HS-5 (cell line): ENCODE data around the gene CREG2.
A peak's percentile ranks its signal among the peaks of the same experiment; 100 is the strongest.
"Not testable (repeated sequence)": the region's sequence is repeated elsewhere in the genome, so short reads cannot be mapped to it uniquely, and the experiment has no call there.

Experiments used
- DNase-seq: peaks from one replicate; pipeline ENCODE4 v3.0.0-alpha.2; 2012; ENCODE audit warnings: low read depth

CREG2 gene

DNA sequence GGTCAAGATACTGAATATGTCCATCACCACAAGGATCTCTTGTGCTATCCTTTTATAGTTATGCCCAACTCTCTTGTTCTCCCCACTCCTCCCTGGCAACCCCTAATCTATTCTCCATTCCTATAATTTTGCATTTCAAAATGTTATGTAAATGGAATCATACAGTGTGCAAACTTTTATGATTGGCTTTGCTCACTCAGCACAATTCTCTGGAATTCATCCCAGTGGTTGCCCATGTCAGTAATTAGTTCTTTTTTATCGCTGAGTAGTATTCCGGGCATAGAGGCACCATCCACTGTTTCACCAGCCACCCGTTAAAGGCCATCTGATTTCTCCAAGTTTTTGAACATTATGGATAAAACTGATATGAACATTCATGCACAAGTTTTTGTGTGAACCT is 40.4 kb downstream of the CREG2 start:
- DNase-seq = no peak

DNA sequence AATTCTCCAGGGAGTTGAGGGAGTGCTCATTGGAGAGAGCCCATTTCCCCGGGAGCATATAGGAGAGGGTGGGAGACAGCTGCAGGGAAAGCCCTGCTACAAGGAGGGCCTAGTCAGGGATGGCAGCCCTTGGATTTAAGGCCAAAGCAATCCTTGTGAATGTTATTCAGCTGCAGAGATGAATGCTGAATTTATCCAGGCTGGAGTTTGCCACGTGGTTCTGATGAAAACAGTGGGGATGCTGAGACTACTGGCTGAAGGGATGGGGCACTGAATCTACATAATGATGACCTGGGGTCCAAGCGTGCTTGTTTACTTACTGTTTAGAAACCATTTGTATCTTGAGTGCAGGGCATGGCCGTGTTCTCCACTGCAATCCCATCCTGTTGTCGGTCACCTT is 43.2 kb downstream of the CREG2 start:
- no peak for DNase-seq

DNA sequence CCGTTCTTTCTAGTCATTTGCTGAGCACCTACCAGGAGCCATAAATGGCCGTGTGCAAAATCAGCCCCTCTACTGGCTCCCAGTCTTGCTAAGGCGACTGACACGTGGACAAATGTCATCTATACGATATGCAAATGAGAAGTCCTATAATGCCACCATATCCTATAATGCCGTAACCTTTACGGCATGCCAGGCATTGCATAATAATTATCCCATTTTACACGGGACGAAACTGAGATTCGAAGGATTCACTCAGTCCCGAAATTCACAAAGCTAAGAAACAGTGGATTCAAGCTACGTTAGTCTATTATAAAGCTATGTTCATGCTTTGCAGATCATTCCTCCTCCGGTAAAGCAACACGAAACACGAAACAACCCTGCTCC is 44.7 kb downstream of the CREG2 start:
- DNase-seq = no peak

DNA sequence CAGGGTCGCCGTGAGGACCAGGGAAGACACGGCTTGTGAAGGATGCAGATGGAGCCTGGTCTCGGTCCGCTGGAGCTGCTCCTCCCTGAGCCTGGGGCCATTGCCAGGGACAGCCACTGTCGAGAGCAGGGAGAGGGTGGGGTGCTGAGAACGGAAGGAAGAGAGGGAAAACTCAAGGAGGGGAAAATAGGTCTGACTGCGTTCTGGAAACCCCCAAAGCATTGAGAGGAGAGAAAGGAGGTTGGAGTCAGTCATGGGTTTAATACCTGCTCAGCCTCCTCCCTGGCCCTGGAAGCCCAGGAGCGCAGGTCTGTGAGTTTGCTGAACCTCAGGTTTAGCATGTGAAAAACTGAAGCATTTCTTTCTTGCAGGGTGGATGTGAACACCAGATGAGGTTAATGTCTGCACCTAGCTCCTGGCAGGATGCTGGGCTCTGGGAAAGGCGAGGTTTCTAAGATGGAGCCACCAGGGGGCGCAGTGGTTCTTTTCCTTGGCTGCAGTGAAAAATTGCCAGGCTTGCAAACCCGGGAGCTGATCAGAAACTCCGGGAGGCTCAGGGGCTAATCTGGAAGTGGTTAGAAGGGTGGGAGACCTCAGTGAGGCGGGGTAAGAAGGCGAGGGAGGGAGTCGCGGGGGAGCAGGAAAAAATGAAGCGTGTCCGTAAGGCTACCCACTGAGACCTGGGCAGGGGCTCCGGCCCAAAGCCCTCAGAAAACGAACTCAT is 45.2 kb downstream of the CREG2 start:
- no peak for DNase-seq

DNA sequence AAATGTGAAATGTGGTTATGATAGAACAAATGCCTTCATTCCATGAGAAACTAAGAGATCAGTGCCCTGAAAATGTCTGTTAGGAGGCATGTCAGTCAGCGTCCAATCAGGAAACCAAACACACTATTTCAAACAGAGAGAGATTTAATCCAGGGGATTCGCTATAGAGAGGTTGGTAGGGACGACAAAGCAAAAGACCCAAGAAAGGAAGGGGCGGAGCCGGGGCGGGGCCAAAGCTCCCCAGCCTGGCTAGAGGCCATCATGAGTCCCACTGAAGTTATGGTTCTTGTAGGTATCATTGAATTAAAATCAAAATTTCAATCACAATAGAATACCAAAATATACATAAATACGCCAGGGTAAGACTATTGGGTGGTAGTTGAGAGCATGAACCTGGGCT is 45.9 kb downstream of the CREG2 start:
- no peak for DNase-seq

GRCh38 chr2:101340141-101340551 is 47.2 kb downstream of the CREG2 start:
- DNase-seq = no peak

- DNase-seq = no peak
Observed at GRCh38 chr2:101339266-101339880, 47.9 kb downstream of the CREG2 start.

DNA sequence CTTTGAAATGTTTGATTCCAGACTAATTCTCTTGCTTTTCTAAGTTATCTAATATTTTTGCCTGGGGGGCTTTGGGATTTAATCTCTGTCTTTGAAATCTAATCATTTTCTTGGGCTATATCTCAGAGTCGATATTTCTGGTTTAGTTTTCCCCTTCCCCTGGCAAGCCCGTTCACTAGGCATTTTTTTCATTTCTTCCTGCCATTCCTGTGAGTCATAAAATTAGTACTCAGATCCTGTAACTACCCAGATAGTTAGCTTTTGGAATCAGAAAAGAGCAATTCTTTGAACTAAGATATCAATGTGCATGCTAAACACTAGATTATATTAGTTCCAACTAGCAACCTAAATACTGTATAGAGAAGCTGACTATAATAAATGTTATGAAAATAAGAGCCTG is 49.4 kb downstream of the CREG2 start:
- no peak for DNase-seq

DNA sequence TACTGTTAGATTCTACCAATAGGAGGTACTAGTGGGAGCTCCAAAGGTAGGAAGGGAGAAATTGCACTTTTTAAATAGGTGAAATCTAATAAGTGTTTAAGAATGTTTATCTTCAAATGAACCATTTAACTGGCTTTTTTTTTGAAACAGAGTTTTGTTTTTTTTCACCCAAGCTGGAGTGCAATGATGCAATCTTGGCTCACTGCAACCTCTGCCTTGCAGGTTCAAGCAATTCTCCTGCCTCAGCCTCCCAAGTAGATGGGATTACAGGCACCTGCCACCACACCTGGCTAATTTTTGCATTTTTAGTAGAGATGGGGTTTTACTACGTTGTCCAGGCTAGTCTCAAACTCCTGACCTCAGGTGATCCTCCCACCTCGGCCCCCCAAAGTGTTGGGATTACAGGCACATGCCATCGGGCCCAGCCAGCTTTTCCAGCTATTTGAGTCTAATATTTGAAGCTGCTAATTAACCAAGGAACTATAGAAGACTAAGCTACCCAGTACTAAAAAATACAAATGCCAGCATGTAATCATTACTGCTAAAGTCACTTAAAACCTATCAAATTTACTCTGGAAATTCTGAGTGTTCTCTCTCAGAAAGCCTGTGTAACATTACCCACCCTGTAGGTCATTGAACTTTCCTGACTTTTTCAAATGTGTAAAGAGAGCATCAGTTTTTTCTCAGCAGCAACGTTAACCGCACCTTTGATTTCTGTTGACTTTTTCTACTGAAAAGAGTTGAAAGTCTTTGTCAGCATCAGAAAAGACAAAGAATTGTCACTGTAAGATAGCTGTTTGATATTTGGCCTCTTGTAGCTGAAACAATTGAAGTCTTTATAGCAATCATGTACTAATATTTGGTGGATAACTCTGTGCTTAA is 54.2 kb downstream of the CREG2 start:
- no peak for DNase-seq

DNA sequence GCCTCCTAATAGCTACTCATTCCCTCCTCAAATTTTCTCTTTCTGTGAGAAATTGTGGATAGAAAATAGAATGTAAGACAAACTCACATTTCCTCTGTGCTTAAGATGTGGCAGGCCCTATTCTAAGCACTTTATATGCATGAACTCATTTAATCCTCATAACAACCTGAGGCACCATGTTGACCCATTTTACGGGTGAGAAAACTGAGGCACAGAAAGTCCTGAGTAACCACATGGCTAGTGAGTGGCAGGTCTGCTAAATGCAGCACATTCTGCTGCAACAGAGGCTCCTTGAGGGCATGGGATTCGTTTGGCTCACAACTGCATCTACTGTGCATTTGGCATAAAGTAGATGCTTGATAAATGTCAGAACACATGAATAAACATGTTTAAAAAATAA is 56.1 kb downstream of the CREG2 start:
- DNase-seq = no peak

GRCh38 chr2:101330253-101330933 is 56.9 kb downstream of the CREG2 start:
- DNase-seq = no peak

GRCh38 chr2:101329026-101329425 is 58.3 kb downstream of the CREG2 start:
- no peak for DNase-seq

DNA sequence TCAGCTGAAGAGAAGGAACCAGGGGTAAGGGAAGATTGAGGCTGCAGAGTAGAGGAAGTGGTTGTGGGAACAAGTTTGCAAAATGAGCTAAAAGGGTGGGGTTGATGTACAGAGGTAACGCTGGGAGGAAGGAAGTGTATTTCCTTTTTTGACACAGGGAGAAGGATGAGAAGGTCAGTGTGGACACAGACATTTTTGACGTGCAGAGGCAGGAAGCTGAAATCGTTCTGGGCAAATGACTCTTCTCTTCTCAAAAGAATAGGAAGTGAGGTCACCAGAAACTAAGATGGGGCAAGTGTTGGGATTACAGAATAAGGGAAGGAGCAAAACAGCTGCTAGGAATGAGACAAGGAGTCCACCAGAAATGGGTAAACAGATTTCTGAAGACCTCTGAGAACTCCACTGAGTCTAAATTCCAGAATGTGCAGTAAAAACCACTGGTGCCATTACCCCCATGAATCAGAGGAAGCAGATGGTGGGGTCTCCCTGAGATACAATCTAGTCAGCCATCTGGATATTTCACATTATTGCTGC is 58.8 kb downstream of the CREG2 start:
- DNase-seq = peak; percentile 28

DNA sequence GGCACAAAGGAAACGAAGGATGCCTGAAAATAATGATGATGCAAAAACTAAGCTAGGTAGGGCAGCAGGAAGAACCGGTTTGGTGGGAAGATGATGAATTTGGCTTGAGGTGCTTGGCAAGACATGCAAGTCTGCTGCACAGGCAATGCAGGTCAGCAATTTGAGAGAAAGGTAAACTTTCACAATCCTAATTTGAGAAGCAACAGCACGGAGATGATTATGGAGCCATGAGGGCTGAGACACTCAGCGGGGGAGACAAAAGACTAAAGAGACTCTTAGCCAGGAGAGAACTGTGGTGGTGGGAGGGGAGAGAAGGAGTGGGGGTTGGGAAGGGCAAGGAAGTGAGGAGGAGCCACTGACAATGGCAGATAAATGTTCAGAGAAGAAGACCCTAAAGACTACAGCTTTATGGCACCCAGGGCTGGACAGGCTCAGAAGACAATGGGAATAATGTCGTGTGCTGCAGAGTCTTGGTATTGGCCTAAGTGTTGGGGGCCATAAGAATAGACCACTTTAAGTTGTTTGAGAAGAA is 59.4 kb downstream of the CREG2 start:
- DNase-seq = no peak

DNA sequence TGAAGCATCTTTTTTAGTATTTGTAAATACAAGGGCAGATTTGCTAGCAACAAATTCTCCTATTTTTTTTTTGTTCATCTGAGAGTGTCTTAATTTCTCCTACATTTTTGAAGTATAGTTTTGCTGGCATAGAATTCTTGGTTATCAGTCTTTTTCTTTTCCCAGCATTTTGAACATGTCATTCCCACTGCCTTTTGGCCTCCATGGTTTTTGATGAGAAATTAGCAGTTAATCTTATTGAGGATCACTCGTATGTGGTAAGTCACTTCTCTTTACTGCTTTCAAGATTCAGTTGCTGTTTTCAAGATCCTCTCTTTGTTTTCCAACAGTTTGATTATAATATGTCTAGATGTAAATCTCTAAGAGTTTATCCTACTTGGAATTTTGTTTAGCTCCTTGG is 61.9 kb downstream of the CREG2 start:
- DNase-seq = no peak

DNA sequence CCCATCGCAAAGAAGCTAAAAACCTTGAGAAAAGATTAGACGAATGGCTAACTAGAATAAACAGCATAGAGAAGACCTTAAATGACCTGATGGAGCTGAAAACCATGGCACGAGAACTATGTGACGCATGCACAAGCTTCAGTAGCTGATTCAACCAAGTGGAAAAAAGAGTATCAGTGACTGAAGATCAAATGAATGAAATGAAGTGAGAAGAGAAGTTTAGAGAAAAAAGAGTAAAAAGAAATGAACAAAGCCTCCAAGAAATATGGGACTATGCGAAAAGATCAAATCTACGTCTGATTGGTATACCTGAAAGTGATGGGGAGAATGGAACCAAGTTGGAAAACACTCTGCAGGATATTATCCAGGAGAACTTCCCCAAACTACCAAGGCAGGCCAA is 70.7 kb downstream of the CREG2 start:
- DNase-seq = not testable (repeated sequence)

GRCh38 chr2:101311696-101312017 is 75.6 kb downstream of the CREG2 start:
- DNase-seq = no peak

GRCh38 chr2:101310834-101311695 is 76.2 kb downstream of the CREG2 start:
- no peak for DNase-seq

DNA sequence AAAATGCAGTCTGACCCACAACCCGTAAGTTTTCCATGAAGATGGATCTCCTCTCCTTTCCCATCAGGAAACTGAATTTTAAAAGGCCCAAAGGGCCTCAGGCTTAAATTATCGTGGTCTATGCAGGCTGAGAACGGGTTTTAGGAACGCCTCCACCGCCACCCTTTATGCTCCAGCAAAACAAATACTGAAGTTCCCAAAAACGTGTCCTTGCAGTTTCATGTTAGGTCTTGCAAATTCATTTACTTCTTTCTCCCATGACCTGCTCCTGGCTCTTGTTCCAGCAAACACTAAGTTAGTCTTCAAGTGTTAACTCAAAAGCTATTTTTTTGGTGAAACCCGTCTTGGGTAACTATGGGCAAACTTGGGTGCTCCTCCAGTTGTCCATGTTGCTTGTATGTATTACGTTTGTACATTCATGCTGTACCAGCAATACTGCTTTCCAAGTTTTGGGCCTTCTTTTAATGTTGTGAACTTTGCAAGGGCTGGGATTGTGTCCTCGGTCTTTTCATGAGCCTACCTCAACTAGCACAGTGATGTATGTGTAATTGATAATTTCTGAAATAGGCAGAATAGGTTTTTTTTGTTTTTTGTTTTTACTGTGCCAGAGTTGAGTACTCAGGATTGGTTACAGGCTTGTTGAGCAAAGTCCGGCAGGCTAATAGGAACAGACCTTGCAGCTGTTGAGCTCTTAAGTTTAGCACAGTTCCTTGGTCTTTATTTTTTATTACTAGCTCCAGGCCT is 77.0 kb downstream of the CREG2 start:
- DNase-seq = no peak

- peak; percentile 56 for DNase-seq
Observed at GRCh38 chr2:101308432-101309210, 78.7 kb downstream of the CREG2 start, which contains the start of gene RNF149. Gene RNF149 (minus strand): TSS chr2:101308701. CDS start chr2:101308588, 113 bp downstream.
